HFFc6 (cell line): Measurements from ENCODE around the gene TMEM229B. TPM values are rescaled to one million over a fixed set of nuclear protein-coding genes. Genes with fewer than 3 reads are reported as not detected.
A peak's percentile ranks its signal among the peaks of the same experiment; 100 is the strongest.

Experiments used
- DNase-seq: peaks from one replicate; pipeline ENCODE4 v3.0.0-alpha.2; 2018
- H3K27ac Mint-ChIP-seq: 2 replicates; pipeline ENCODE4 v1.8.0; 2020; ENCODE audit warnings: mild to moderate bottlenecking, mixed read lengths
- H3K27me3 Mint-ChIP-seq: 2 replicates; pipeline ENCODE4 v1.8.0; 2021; ENCODE audit warnings: mild to moderate bottlenecking, moderate library complexity, mixed read lengths; ENCODE audit not compliant: insufficient read depth
- H3K36me3 Mint-ChIP-seq: 2 replicates; pipeline ENCODE4 v1.8.0; 2021; ENCODE audit warnings: low read depth, mixed read lengths
- H3K4me1 Mint-ChIP-seq: 2 replicates; pipeline ENCODE4 v1.8.0; 2020; ENCODE audit warnings: low read depth, mixed read lengths
- H3K4me3 Mint-ChIP-seq: 2 replicates; pipeline ENCODE4 v1.8.0; 2020; ENCODE audit warnings: mild to moderate bottlenecking, moderate library complexity, mixed read lengths
- H3K9me3 Mint-ChIP-seq: 2 replicates; pipeline ENCODE4 v1.8.0; 2020; ENCODE audit warnings: mild to moderate bottlenecking, mixed read lengths
- CTCF ChIP-seq: fragments of 200-600 bp; sonication (generic); IDR thresholded peaks from 2 replicates; pipeline ENCODE4 v1.5.0; 2021; ENCODE audit warnings: antibody characterized with exemption, mild to moderate bottlenecking
- total RNA-seq, 6 experiments: library from RNA; stranded (reverse); fragmentation: NEBNext Ultra II Directional; extraction: Animal tissue kit (Norgen Biotek cat#: 25700); gene quantifications; 2 replicates in 1 of 6; 3 replicates in 5 of 6; pipeline ENCODE4 v1.2.3, GENCODE V29; 2021

The TMEM229B gene
- total RNA-seq, 6 experiments from 2014 or later = 0.06 to 0.38 (median 0.20) TPM

GRCh38 chr14:67532998-67533753 is 44.7 kb upstream of the TMEM229B start, which contains the start of gene PLEKHH1:
Gene PLEKHH1, plus strand, starts transcription at chr14:67533290. Its CDS starts 8,578 bp downstream, at chr14:67541868.
- peak; percentile 46 for DNase-seq
- no peaks in the 10 kb centered on the region for H3K9me3 Mint-ChIP-seq
- H3K27ac Mint-ChIP-seq = no peak within 1 kb of the TSS
- peaks cover 26% of the 10 kb centered on the region for H3K27me3 Mint-ChIP-seq
- H3K36me3 Mint-ChIP-seq = no peaks in the 10 kb centered on the region
- TF ChIP-seq CTCF = no peak
- peak within 1 kb of the TSS; percentile 75 for H3K4me3 Mint-ChIP-seq
- no peaks in the 10 kb centered on the region for H3K4me1 Mint-ChIP-seq

- Mint-ChIP-seq H3K36me3 (no peaks in the 10 kb centered on the region), H3K27me3 (peaks cover 26% of the 10 kb centered on the region), H3K27ac (no peak overlapping the region), H3K4me1 (no peaks in the 10 kb centered on the region), H3K9me3 (no peaks in the 10 kb centered on the region), H3K4me3 (peak overlapping the region; percentile 39)
- TF ChIP-seq CTCF = no peak
- no peak for DNase-seq
Observed at GRCh38 chr14:67532606-67532997, 44.1 kb upstream of the TMEM229B start.

GRCh38 chr14:67529947-67530935 is 41.7 kb upstream of the TMEM229B start:
- Mint-ChIP-seq H3K9me3 (no peaks in the 10 kb centered on the region), H3K27ac (no peak overlapping the region), H3K27me3 (peaks cover 34% of the 10 kb centered on the region), H3K4me3 (no peak overlapping the region), H3K36me3 (no peaks in the 10 kb centered on the region), H3K4me1 (no peaks in the 10 kb centered on the region)
- TF ChIP-seq CTCF = no peak
- DNase-seq = no peak

- H3K4me3 Mint-ChIP-seq = no peak overlapping the region
- no peak for TF ChIP-seq CTCF
- no peak for DNase-seq
- peaks cover 34% of the 10 kb centered on the region for H3K27me3 Mint-ChIP-seq
- no peaks in the 10 kb centered on the region for H3K4me1 Mint-ChIP-seq
- H3K36me3 Mint-ChIP-seq = no peaks in the 10 kb centered on the region
- no peaks in the 10 kb centered on the region for H3K9me3 Mint-ChIP-seq
- no peak overlapping the region for H3K27ac Mint-ChIP-seq
Observed at GRCh38 chr14:67528276-67528675, 39.8 kb upstream of the TMEM229B start.

- TF ChIP-seq CTCF = no peak
- no peaks in the 10 kb centered on the region for H3K4me1 Mint-ChIP-seq
- peaks cover 40% of the 10 kb centered on the region for H3K27me3 Mint-ChIP-seq
- no peak overlapping the region for H3K27ac Mint-ChIP-seq
- no peak for DNase-seq
- H3K9me3 Mint-ChIP-seq = no peaks in the 10 kb centered on the region
- no peak overlapping the region for H3K4me3 Mint-ChIP-seq
- H3K36me3 Mint-ChIP-seq = no peaks in the 10 kb centered on the region
Observed at GRCh38 chr14:67527756-67528155, 39.2 kb upstream of the TMEM229B start.
